Activated CD8-positive, alpha-beta memory T cell treated with anti-CD3 and anti-CD28 coated beads, Interleukin-2, amount 50 U/mL, for 48 hours (primary cell): ENCODE data around the gene DRC7.
"Not testable (repeated sequence)": the region's sequence is repeated elsewhere in the genome, so short reads cannot be mapped to it uniquely, and the experiment has no call there.

Experiments used
- DNase-seq: peaks from one replicate; pipeline ENCODE4 v3.0.0-alpha.2; 2020

The DRC7 gene

GRCh38 chr16:57722210-57722499 is 27.5 kb downstream of the DRC7 start:
- no peak for DNase-seq

- DNase-seq = no peak
Measured at GRCh38 chr16:57722651-57723050, 28.0 kb downstream of the DRC7 start.

- no peak for DNase-seq
Measured at GRCh38 chr16:57723170-57723569, 28.6 kb downstream of the DRC7 start.

GRCh38 chr16:57724531-57724930 is 29.9 kb downstream of the DRC7 start:
- DNase-seq = no peak

GRCh38 chr16:57725151-57725550 is 30.5 kb downstream of the DRC7 start:
- DNase-seq = no peak

GRCh38 chr16:57725554-57725953 is 30.9 kb downstream of the DRC7 start:
- no peak for DNase-seq

- no peak for DNase-seq
Measured at GRCh38 chr16:57725976-57726375, 31.4 kb downstream of the DRC7 start.

GRCh38 chr16:57726433-57726947 is 31.9 kb downstream of the DRC7 start:
- no peak for DNase-seq

GRCh38 chr16:57727610-57728009 is 33.0 kb downstream of the DRC7 start:
- DNase-seq = no peak

GRCh38 chr16:57728336-57729181 is 34.0 kb downstream of the DRC7 start:
- DNase-seq = no peak

- no peak for DNase-seq
Measured at GRCh38 chr16:57729182-57729484, 34.5 kb downstream of the DRC7 start.

GRCh38 chr16:57729852-57730251 is 35.2 kb downstream of the DRC7 start:
- DNase-seq = not testable (repeated sequence)

GRCh38 chr16:57730771-57731730 is 36.4 kb downstream of the DRC7 start:
- DNase-seq = no peak

GRCh38 chr16:57732037-57732436 is 37.4 kb downstream of the DRC7 start:
- no peak for DNase-seq

- no peak for DNase-seq
Measured at GRCh38 chr16:57732714-57733113, 38.1 kb downstream of the DRC7 start.

- no peak for DNase-seq
Measured at GRCh38 chr16:57734308-57734924, 39.8 kb downstream of the DRC7 start.

GRCh38 chr16:57734925-57735754 is 40.5 kb downstream of the DRC7 start:
- DNase-seq = peak; percentile 97

- no peak for DNase-seq
Measured at GRCh38 chr16:57735755-57736418, 41.3 kb downstream of the DRC7 start, which contains the start of gene KATNB1. Gene KATNB1 (plus strand): TSS chr16:57735770. CDS start chr16:57737244, 1,474 bp downstream.

GRCh38 chr16:57736419-57737351 is 42.1 kb downstream of the DRC7 start:
- DNase-seq = peak; percentile 67

GRCh38 chr16:57738844-57739243 is 44.2 kb downstream of the DRC7 start:
- DNase-seq = no peak
